Gastroesophageal sphincter (tissue), 4 donors: ENCODE data around the gene NFIA. TPM values are rescaled to one million over a fixed set of nuclear protein-coding genes. Genes with fewer than 3 reads are reported as not detected.

Source experiments
- ATAC-seq: fragments of 150-250 bp; one replicate; pipeline ENCODE4 v1.9.1; 2016; ENCODE audit warnings: mild to moderate bottlenecking, moderate library complexity
- H3K27ac ChIP-seq, 4 donors: fragments of 200-600 bp; sonication (generic) in 3 of 4; 1 replicate in 3 of 4; 2 replicates in 1 of 4; pipeline ENCODE4 v1.5.1; 2016 to 2019
- H3K27me3 ChIP-seq: fragments of 200-600 bp; sonication (generic); one replicate; pipeline ENCODE4 v1.5.1; 2019
- H3K36me3 ChIP-seq, 2 donors: fragments of 200-600 bp; sonication (generic); one replicate each; pipeline ENCODE4 v1.5.1; 2019; ENCODE audit warnings: control low read depth in 1 of 2
- H3K4me1 ChIP-seq, 3 donors: fragments of 200-600 bp; sonication (generic); 1 replicate in 2 of 3; 2 replicates in 1 of 3; pipeline ENCODE4 v1.5.1; 2016 to 2019; ENCODE audit warnings: control low read depth in 2 of 3
- H3K4me3 ChIP-seq, 2 donors: fragments of 200-600 bp; sonication (generic); one replicate each; pipeline ENCODE4 v1.5.1; 2019; ENCODE audit warnings: mild to moderate bottlenecking in 1 of 2, moderate library complexity in 1 of 2
- H3K9me3 ChIP-seq, 3 donors: fragments of 200-600 bp; sonication (generic); one replicate each; pipeline ENCODE4 v1.5.1; 2017 to 2019; ENCODE audit warnings: control low read depth in 2 of 3
- EP300 ChIP-seq: sonication (generic); formaldehyde crosslinking; IDR thresholded peaks from one replicate; pipeline ENCODE4 v1.6.1; 2017; ENCODE audit warnings: antibody characterized with exemption, mild to moderate bottlenecking
- POLR2A ChIP-seq, 2 donors: fragments of 450-650 bp; IDR thresholded peaks; one replicate each; pipeline ENCODE4 v1.6.1; 2017; ENCODE audit warnings: antibody characterized with exemption in 2 of 2, mild to moderate bottlenecking in 2 of 2, moderate library complexity in 1 of 2
- POLR2AphosphoS5 ChIP-seq: sonication (generic); formaldehyde crosslinking; IDR thresholded peaks from one replicate; pipeline ENCODE4 v1.6.1; 2017; ENCODE audit warnings: antibody characterized with exemption
- WGBS, 2 donors: methylation state at CpG; one replicate each; pipeline ENCODE4 v1.1.5; 2018; ENCODE audit warnings: low coverage in 1 of 2; 5-methylcytosine and 5-hydroxymethylcytosine counted together
- total RNA-seq, 4 donors: library from RNA; depleted of rRNA; stranded (reverse); fragments of >200 nt; gene quantifications; one replicate each; pipeline ENCODE4 v1.1.0, GENCODE V29; 2016
- TF ChIP-seq, protein P1 (sequence below), 4 experiments: fragments of 200-600 bp in 2 of 4; fragments of 450-650 bp in 2 of 4; sonication (generic) in 1 of 4; IDR thresholded peaks; one replicate each; pipeline ENCODE4 v1.5.1; 2017 to 2019; ENCODE audit warnings: antibody characterized with exemption in 4 of 4, mild to moderate bottlenecking in 2 of 4, moderate library complexity in 2 of 4

Gene NFIA
- total RNA-seq, 4 donors from 2014 or later = 123 to 205 (median 149) TPM

GRCh38 chr1:61436016-61436415, 353.7 kb downstream of the NFIA start:
- ATAC-seq = peak; percentile 29
- no peak for TF ChIP-seq POLR2A (IDR thresholded peaks at IDR 0.05)
- TF ChIP-seq, protein P1, sequence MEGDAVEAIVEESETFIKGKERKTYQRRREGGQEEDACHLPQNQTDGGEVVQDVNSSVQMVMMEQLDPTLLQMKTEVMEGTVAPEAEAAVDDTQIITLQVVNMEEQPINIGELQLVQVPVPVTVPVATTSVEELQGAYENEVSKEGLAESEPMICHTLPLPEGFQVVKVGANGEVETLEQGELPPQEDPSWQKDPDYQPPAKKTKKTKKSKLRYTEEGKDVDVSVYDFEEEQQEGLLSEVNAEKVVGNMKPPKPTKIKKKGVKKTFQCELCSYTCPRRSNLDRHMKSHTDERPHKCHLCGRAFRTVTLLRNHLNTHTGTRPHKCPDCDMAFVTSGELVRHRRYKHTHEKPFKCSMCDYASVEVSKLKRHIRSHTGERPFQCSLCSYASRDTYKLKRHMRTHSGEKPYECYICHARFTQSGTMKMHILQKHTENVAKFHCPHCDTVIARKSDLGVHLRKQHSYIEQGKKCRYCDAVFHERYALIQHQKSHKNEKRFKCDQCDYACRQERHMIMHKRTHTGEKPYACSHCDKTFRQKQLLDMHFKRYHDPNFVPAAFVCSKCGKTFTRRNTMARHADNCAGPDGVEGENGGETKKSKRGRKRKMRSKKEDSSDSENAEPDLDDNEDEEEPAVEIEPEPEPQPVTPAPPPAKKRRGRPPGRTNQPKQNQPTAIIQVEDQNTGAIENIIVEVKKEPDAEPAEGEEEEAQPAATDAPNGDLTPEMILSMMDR (IDR thresholded peaks at IDR 0.05) = no peak
- no peak for TF ChIP-seq POLR2AphosphoS5
- TF ChIP-seq EP300 = no peak
- WGBS, 2 donors = 60 to 88% methylated on average over 1 of the region's 3 CpGs
- peak overlapping the region in 2 of 4 donors; percentile 43 to 52 for H3K27ac ChIP-seq
- no peaks in the 10 kb centered on the region for H3K9me3 ChIP-seq
- H3K4me1 ChIP-seq = peaks cover 4 to 72% (median 9%) of the 10 kb centered on the region in 3 donors
- H3K4me3 ChIP-seq = no peak overlapping the region
- peaks cover 0 to 9% of the 10 kb centered on the region in 2 donors for H3K36me3 ChIP-seq
- H3K27me3 ChIP-seq = no peaks in the 10 kb centered on the region

DNA sequence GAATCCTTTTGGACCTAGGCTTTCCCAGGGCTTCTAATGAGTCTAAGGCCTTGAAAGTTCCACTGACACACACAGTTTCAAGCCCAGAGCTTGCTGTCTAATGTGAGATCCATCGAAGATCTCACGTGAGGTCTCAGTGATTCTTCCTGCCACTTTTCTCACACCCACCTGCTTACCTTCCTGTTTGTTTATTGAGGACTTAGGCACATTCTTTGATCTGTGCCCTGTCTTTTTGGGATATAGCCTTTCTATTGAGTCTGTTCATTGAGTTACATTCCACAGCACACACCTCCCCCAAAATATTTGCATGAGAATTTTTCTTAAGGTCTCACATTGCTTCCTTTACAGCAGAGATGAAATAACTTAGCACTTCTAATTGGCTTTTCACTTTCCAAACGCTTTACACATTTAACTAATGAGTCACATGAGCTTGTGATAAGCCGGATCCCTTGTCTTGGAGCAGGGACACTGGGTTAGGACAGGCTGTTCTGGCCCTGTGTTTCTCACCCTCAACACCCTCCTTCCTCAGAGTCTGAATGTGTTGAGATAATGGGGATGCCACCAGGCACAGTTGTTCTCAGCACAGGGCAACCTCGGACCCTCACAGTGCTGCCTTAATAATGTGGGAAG, 354.2 kb downstream of the NFIA start:
- ATAC-seq = peak; percentile 54
- TF ChIP-seq, protein P1 (IDR thresholded peaks at IDR 0.05) = no peak
- peak; percentile 59 for TF ChIP-seq POLR2AphosphoS5
- no peak for TF ChIP-seq EP300
- Histone ChIP-seq H3K9me3 (no peaks in the 10 kb centered on the region), H3K27ac (peak overlapping the region in 3 of 4 donors; percentile 1 to 52 (median 43)), H3K27me3 (no peaks in the 10 kb centered on the region), H3K36me3 (peaks cover 0 to 9% of the 10 kb centered on the region in 2 donors), H3K4me3 (no peak overlapping the region), H3K4me1 (peaks cover 4 to 78% (median 9%) of the 10 kb centered on the region in 3 donors)
- 54 to 70% methylated on average over 3 to 4 of the region's 5 CpGs for WGBS, 2 donors

- no peak overlapping the region for H3K4me3 ChIP-seq
- 54 to 63% methylated on average over 7 to 8 of the region's 8 CpGs for WGBS, 2 donors
- H3K4me1 ChIP-seq = peaks cover under 1 to 89% (median 12%) of the 10 kb centered on the region in 3 donors
These were observed 356.9 kb downstream of the NFIA start for GRCh38 chr1:61439234-61439633.

DNA sequence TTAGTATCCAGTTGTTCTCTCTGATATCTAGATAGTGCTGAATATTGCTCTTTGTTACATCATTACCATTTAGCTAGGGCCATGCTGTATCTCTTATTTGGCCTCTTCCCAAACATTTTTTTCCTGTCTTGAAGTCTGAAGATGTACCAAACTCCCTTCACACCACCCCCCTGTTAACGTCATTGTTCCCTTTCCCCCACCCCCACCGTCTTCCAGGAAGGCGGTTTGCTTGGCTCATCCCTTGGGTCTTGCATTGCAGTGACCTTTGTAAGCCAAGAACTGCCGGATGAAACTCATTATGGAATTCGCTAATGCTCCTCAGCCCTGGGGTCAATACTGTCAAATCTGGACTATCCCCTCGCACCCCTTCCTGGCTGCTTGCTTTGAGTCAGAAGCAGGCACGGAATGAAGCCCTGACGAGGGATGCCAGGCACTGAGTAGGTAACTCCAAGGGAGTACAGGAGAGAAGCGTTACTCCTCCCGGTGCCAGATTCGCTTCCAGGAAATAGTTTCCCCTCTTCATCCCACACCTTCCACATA, 359.4 kb downstream of the NFIA start:
- peak overlapping the region in 3 of 4 donors; percentile 33 to 60 (median 58) for H3K27ac ChIP-seq
- no peaks in the 10 kb centered on the region for H3K36me3 ChIP-seq
- no peaks in the 10 kb centered on the region for H3K9me3 ChIP-seq
- 62 to 71% methylated on average over 4 to 7 of the region's 11 CpGs for WGBS, 2 donors
- H3K27me3 ChIP-seq = no peaks in the 10 kb centered on the region
- H3K4me1 ChIP-seq = peaks cover 3 to 89% (median 18%) of the 10 kb centered on the region in 3 donors
- H3K4me3 ChIP-seq = no peak overlapping the region
- peak; percentile 60 for ATAC-seq
- no peak for TF ChIP-seq POLR2A (IDR thresholded peaks at IDR 0.05)

More at GRCh38 chr1:61439234-61439633, 356.9 kb downstream of the NFIA start:
- Histone ChIP-seq H3K36me3 (peaks cover 0 to 9% of the 10 kb centered on the region in 2 donors), H3K9me3 (no peaks in the 10 kb centered on the region), H3K27me3 (no peaks in the 10 kb centered on the region), H3K27ac (peak overlapping the region in 1 of 4 donors; percentile 14)
- no peak for TF ChIP-seq POLR2A (IDR thresholded peaks at IDR 0.05)
- TF ChIP-seq POLR2AphosphoS5 = no peak
- TF ChIP-seq EP300 = no peak
- TF ChIP-seq, protein P1 (IDR thresholded peaks at IDR 0.05) = no peak
- no peak for ATAC-seq

DNA sequence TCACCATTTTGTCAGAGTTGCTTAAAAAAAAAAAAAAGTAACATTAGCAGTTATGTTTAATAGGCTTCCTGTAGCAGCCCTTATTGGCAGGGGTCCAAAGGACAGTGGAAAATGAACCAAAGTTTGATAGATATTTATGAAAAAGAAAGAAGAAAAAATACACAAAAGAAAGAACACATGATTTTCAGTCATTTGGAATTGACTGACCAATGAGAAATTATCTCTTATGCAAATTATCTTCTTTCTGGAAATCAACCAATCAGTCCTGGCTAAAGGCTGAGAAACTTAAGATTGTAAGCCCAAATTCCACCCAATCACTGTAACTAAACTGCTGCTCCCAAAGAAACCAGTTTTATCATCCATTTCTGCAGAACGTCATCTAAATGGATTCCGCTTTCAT, 360.2 kb downstream of the NFIA start:
- H3K27ac ChIP-seq = peak overlapping the region in 3 of 4 donors; percentile 50 to 60 (median 58)
- no peak for ATAC-seq
- WGBS, 2 donors = 76 to 89% methylated on average over 2 of the region's 2 CpGs
- H3K36me3 ChIP-seq = no peaks in the 10 kb centered on the region
- H3K4me1 ChIP-seq = peaks cover 3 to 89% (median 15%) of the 10 kb centered on the region in 3 donors
- no peaks in the 10 kb centered on the region for H3K27me3 ChIP-seq
- no peaks in the 10 kb centered on the region for H3K9me3 ChIP-seq
- no peak overlapping the region for H3K4me3 ChIP-seq
- TF ChIP-seq, protein P1 (IDR thresholded peaks at IDR 0.05) = no peak
- no peak for TF ChIP-seq POLR2A (IDR thresholded peaks at IDR 0.05)
- no peak for TF ChIP-seq EP300
- no peak for TF ChIP-seq POLR2AphosphoS5
